ENCODE measurements around the gene ARID5B.

DNA sequence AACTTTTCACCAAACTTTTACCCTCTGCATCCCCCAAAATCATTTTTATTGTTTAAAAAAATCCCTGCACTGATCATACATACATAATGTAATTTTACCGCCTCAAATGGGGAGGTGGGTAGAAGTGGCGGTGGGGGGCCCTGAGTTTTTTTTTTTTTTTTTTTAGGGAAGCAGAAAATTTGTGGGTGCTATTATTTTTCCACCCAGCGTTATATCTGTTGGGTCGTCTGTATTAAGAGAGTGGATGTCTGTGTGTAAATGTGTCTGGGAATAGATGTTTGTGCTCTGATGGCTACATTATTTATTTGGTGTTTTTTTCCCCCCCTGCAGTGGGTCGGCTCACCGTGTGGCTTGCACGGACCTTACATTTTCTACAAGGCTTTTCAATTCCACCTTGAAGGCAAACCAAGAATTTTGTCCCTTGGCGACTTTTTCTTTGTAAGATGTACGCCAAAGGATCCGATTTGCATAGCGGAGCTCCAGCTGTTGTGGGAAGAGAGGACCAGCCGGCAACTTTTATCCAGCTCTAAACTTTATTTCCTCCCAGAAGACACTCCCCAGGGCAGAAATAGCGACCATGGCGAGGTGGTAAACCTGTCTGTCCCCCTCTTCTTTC is 438 bp downstream of the ARID5B start:
- no peak for TF ChIP-seq CTCF (conservative IDR thresholded peaks at IDR 0.05 in 1 of 2, IDR thresholded peaks at IDR 0.05 in 1 of 2; ENCODE audit: extremely low read depth in 1 of 2, insufficient read depth in 1 of 2, low read depth in 1 of 2, low read length in 2 of 2)
- TF ChIP-seq EZH2 (IDR thresholded peaks at IDR 0.05; ENCODE audit: borderline replicate concordance, low read length): no peak

Measured in mammary epithelial cell (primary cell).